IMR-90 (cell line): ENCODE measurements around the gene SOCS2. TPM values are rescaled to one million over a fixed set of nuclear protein-coding genes. Genes with fewer than 3 reads are reported as not detected.
A peak's percentile ranks its signal among the peaks of the same experiment; 100 is the strongest.

ENCODE experiments used
- ATAC-seq: fragments of 200-7000 bp; cut with Tn5 transposase; 2 replicates; pipeline ENCODE4 v1.9.1; 2020; ENCODE audit warnings: low read depth, mild to moderate bottlenecking, moderate library complexity
- BruUV-seq: library from RNA; stranded (reverse); fragments of 400-500 nt; replicated peaks from 2 replicates; lab custom pipeline; 2021; lab: Mats Ljungman, UMichigan
- CTCF ChIA-PET: fragments of 300-600 bp; formaldehyde crosslinking; extraction: SDS; loops from one replicate; lab custom pipeline; 2021; ENCODE audit warnings: antibody characterized with exemption; lab: Yijun Ruan, JAX
- POLR2A ChIA-PET: fragments of 300-600 bp; sonication (Branson Sonifier 250); formaldehyde crosslinking; loops from one replicate; lab custom pipeline; 2022; ENCODE audit warnings: antibody characterized with exemption; ENCODE audit not compliant: unreplicated experiment; lab: Charles Lee
- DNase-seq: peaks from one replicate; pipeline ENCODE4 v3.0.0; 2013
- H2AFZ ChIP-seq: replicated peaks from 2 replicates; pipeline ENCODE3; 2013; ENCODE audit warnings: low read length, mild to moderate bottlenecking; ENCODE audit not compliant: poor library complexity
- H2AK5ac ChIP-seq: 2 replicates; pipeline ENCODE4 v1.6.1; 2013; ENCODE audit warnings: low read depth, low read length, inconsistent platforms
- H2AK9ac ChIP-seq: replicated peaks from 2 replicates; pipeline ENCODE3; 2013; ENCODE audit warnings: mild to moderate bottlenecking, low read depth, low read length, moderate library complexity; ENCODE audit not compliant: poor library complexity
- H2BK120ac ChIP-seq: 2 replicates; pipeline ENCODE4 v1.6.1; 2013; ENCODE audit warnings: low read depth, low read length, inconsistent platforms
- H2BK15ac ChIP-seq: 3 replicates; pipeline ENCODE4 v1.6.1; 2013; ENCODE audit warnings: low read depth, low read length, inconsistent platforms
- H2BK20ac ChIP-seq: 2 replicates; pipeline ENCODE4 v1.6.1; 2013; ENCODE audit warnings: low read depth, mild to moderate bottlenecking, inconsistent platforms, low read length, moderate library complexity
- H2BK5ac ChIP-seq: 2 replicates; pipeline ENCODE4 v1.6.1; 2013; ENCODE audit warnings: mild to moderate bottlenecking, low read depth, low read length, inconsistent platforms; ENCODE audit not compliant: poor library complexity, severe bottlenecking
- H3K14ac ChIP-seq: replicated peaks from 2 replicates; pipeline ENCODE4 v1.6.1; 2013; ENCODE audit warnings: low read depth, low read length, inconsistent platforms
- H3K18ac ChIP-seq: 2 replicates; pipeline ENCODE4 v1.6.1; 2013; ENCODE audit warnings: low read depth, low read length, control low read depth
- H3K23ac ChIP-seq: 2 replicates; pipeline ENCODE4 v1.6.1; 2013; ENCODE audit warnings: low read depth, low read length, inconsistent platforms
- H3K27ac ChIP-seq: 2 replicates; pipeline ENCODE4 v1.5.1; 2013; ENCODE audit warnings: mild to moderate bottlenecking, control low read depth, low read length; ENCODE audit not compliant: insufficient read depth
- H3K27me3 ChIP-seq: 2 replicates; pipeline ENCODE4 v1.6.1; 2013; ENCODE audit warnings: low read length; ENCODE audit not compliant: control insufficient read depth, insufficient read depth
- H3K36me3 ChIP-seq: 2 replicates; pipeline ENCODE4 v1.6.1; 2013; ENCODE audit warnings: low read length, mixed read lengths; ENCODE audit not compliant: control insufficient read depth, insufficient read depth
- H3K4ac ChIP-seq: 2 replicates; pipeline ENCODE4 v1.6.1; 2013; ENCODE audit warnings: low read depth, low read length, inconsistent platforms
- H3K4me1 ChIP-seq: 2 replicates; pipeline ENCODE4 v1.6.1; 2013; ENCODE audit warnings: low read length, mixed read lengths; ENCODE audit not compliant: control insufficient read depth, insufficient read depth
- H3K4me2 ChIP-seq: 2 replicates; pipeline ENCODE4 v1.6.1; 2013; ENCODE audit warnings: low read depth, mild to moderate bottlenecking, control low read depth, low read length, moderate library complexity
- H3K4me3 ChIP-seq: 2 replicates; pipeline ENCODE4 v1.5.1; 2013; ENCODE audit warnings: low read depth, mild to moderate bottlenecking, control low read depth, low read length, moderate library complexity; ENCODE audit not compliant: insufficient read depth
- H3K56ac ChIP-seq: 2 replicates; pipeline ENCODE4 v1.6.1; 2013; ENCODE audit warnings: low read length, inconsistent platforms; ENCODE audit not compliant: insufficient read depth; ENCODE audit errors: extremely low read depth
- H3K79me1 ChIP-seq, 2 experiments: 2 replicates each; pipeline ENCODE4 v1.6.1; 2013; ENCODE audit warnings: low read length in 2 of 2, inconsistent platforms in 1 of 2, low read depth in 1 of 2
- H3K9ac ChIP-seq: 2 replicates; pipeline ENCODE4 v1.6.1; 2013; ENCODE audit warnings: low read depth, low read length, control low read depth
- H3K9me1 ChIP-seq: 2 replicates; pipeline ENCODE4 v1.6.1; 2013; ENCODE audit warnings: low read length, inconsistent platforms; ENCODE audit not compliant: insufficient read depth
- H3K9me3 ChIP-seq: 2 replicates; pipeline ENCODE4 v1.6.1; 2013; ENCODE audit warnings: low read length; ENCODE audit not compliant: control insufficient read depth, insufficient read depth
- H4K20me1 ChIP-seq: 2 replicates; pipeline ENCODE4 v1.6.1; 2013; ENCODE audit warnings: low read length, inconsistent platforms; ENCODE audit not compliant: insufficient read depth
- H4K5ac ChIP-seq: 2 replicates; pipeline ENCODE4 v1.6.1; 2013; ENCODE audit warnings: mild to moderate bottlenecking, low read depth, low read length, control low read depth
- H4K8ac ChIP-seq, 2 experiments: 2 replicates each; pipeline ENCODE4 v1.6.1; 2013; ENCODE audit warnings: low read depth in 2 of 2, low read length in 2 of 2, control low read depth in 1 of 2, inconsistent platforms in 1 of 2
- H4K91ac ChIP-seq: 2 replicates; pipeline ENCODE4 v1.6.1; 2013; ENCODE audit warnings: low read depth, low read length, inconsistent platforms; ENCODE audit not compliant: insufficient read depth
- MAFK ChIP-seq: IDR thresholded peaks from 2 replicates; pipeline ENCODE4 v1.6.1; 2012; ENCODE audit warnings: low read depth, low read length, improper control_type of control experiment
- WGBS, 2 experiments: methylation state at CpG; one replicate each; pipeline versions ENCODE4 v1.1.5 to v1.1.7; 2013; ENCODE audit warnings: missing lambda C conversion rate in 2 of 2; ENCODE audit not compliant: insufficient read length in 1 of 2; ENCODE audit errors: extremely low coverage in 2 of 2; 5-methylcytosine and 5-hydroxymethylcytosine counted together
- dilution Hi-C: fragments of 300-500 bp; cut with HindIII; formaldehyde crosslinking; loops from one replicate; pipeline ENCODE4 v1.14.3; 2018; ENCODE audit warnings: low sequenced_read_pairs; ENCODE audit not compliant: unreplicated experiment
- in situ Hi-C: fragments of 300-500 bp; cut with MboI; formaldehyde crosslinking; loops from 3 replicates; pipeline ENCODE4 v1.14.3; 2019; ENCODE audit warnings: low sequenced_read_pairs, inconsistent platforms, mixed read lengths
- intact Hi-C: fragments of 100-400 bp; cut with micrococcal nuclease; formaldehyde crosslinking; loops from 2 replicates; pipeline ENCODE4 v1.10.0; 2022
- polyA plus RNA-seq, 3 experiments: library from polyadenylated mRNA; depleted of rRNA; stranded (reverse); fragments of >200 nt; gene quantifications; 2 replicates each; pipeline ENCODE4 v1.2.3, GENCODE V29; 2012; ENCODE audit warnings: low replicate concordance in 1 of 3
- total RNA-seq: library from RNA; depleted of rRNA; stranded (reverse); fragments of >200 nt; gene quantifications from 2 replicates; pipeline ENCODE4 v1.2.3, GENCODE V29; 2012
- TF ChIP-seq, protein P1 (sequence below): fragments of 150-350 bp; IDR thresholded peaks from 2 replicates; pipeline ENCODE4 v1.6.1; 2017; ENCODE audit warnings: mild to moderate bottlenecking, antibody characterized with exemption, low read length, low read depth

Gene SOCS2
- total and polyA plus RNA-seq, 2 of the 4 experiments (the other 2 are of a cell fraction), result 12.0 to 12.4 TPM

DNA sequence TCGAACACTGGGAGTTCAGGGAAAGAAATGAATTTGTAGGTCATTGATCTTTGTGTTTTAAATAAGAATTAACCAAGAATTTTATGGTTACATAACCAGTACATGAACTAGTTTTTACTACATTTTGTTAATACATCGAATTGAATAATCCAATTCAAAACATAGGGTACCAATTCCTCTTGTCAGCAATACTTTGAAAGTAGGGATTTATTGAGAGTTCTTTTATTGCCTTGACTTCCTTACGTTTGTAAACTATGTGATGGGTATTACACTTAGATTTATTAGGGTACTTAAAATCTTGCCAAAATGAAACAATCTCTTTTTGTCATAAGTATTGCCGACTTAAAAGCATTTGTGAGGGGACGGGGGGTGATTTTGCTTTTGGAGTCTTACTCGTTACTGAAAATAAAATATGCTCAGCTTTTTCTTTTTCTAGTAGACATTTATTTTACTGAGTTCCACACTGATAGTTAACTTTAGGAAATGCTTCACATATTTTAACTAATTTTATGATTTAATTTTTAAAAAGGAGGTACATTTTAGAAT lies 22.4 kb downstream of the SOCS2 start:
- Histone ChIP-seq H2BK5ac (no peak overlapping the region), H3K9me1 (0 out of 2 replicates have a peak, but pooled peaks cover 2% of the 10 kb centered on the region), H3K9ac (no peak overlapping the region), H3K56ac (no peak overlapping the region), H2AFZ (no peak overlapping the region), H2BK20ac (no peak overlapping the region), H4K8ac (no peak overlapping the region), H2BK15ac (no peak overlapping the region), H3K9me3 (no peaks in the 10 kb centered on the region), H3K23ac (no peak overlapping the region), H3K4me3 (no peak overlapping the region), H3K14ac (no peak overlapping the region), H4K5ac (no peak overlapping the region), H3K36me3 (no peaks in the 10 kb centered on the region), H3K27ac (no peak overlapping the region), H4K20me1 (no peaks in the 10 kb centered on the region), H3K4ac (no peak overlapping the region), H2AK5ac (no peak overlapping the region), H3K4me1 (no peaks in the 10 kb centered on the region; the same call in 1 of the 2 replicates), H3K79me1 (peaks cover 0 to 3% of the 10 kb centered on the region in 2 experiments; a peak in 1 of 4 replicates), H2BK120ac (no peak overlapping the region), H4K91ac (no peak overlapping the region), H3K27me3 (no peaks in the 10 kb centered on the region), H3K18ac (no peak overlapping the region), H2AK9ac (no peak overlapping the region), H3K4me2 (no peak overlapping the region)
- POLR2A ChIA-PET, result no interaction called here
- no CpG with 5 or more reads among the region's 6 CpGs for WGBS, 2 experiments
- intact Hi-C loops (no loop called here), in situ Hi-C loops (no loop called here), dilution Hi-C loops (no loop called here)
- CTCF ChIA-PET, result no interaction called here
- ATAC-seq (no peak), DNase-seq (no peak)
- TF ChIP-seq, protein P1, sequence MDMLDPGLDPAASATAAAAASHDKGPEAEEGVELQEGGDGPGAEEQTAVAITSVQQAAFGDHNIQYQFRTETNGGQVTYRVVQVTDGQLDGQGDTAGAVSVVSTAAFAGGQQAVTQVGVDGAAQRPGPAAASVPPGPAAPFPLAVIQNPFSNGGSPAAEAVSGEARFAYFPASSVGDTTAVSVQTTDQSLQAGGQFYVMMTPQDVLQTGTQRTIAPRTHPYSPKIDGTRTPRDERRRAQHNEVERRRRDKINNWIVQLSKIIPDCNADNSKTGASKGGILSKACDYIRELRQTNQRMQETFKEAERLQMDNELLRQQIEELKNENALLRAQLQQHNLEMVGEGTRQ, result no peak
- TF ChIP-seq MAFK, result 0 out of 2 replicates have a peak, but pooled peaks have one; percentile 12
- BruUV-seq, result no TSS peak
